HCT116 (cell line): ENCODE measurements around the gene FRS2. TPM values are rescaled to one million over a fixed set of nuclear protein-coding genes. Genes with fewer than 3 reads are reported as not detected.

Source experiments
- ATAC-seq: fragments of 200-7000 bp; cut with Tn5 transposase; 2 replicates; pipeline ENCODE4 v1.9.1; 2020; ENCODE audit warnings: mild to moderate bottlenecking, moderate library complexity
- BruUV-seq: library from RNA; stranded (reverse); fragments of 400-500 nt; replicated peaks from 2 replicates; lab custom pipeline; 2021; lab: Mats Ljungman, UMichigan
- CTCF ChIA-PET: fragments of 300-600 bp; sonication (Branson Sonifier 250); formaldehyde crosslinking; loops from one replicate; lab custom pipeline; 2021; ENCODE audit warnings: antibody characterized with exemption; lab: Charles Lee
- POLR2A ChIA-PET: fragments of 300-600, 350-600 bp; sonication (Branson Sonifier 250); formaldehyde crosslinking; loops from one replicate; lab custom pipeline; 2021; ENCODE audit warnings: antibody characterized with exemption; lab: Charles Lee
- RAD21 ChIA-PET, 2 experiments: fragments of 300-600 bp; sonication (Branson Sonifier 250); formaldehyde crosslinking; loops; one replicate each; lab custom pipeline; 2023; ENCODE audit warnings: low total read pairs in 2 of 2; ENCODE audit not compliant: uncharacterized antibody in 2 of 2, unreplicated experiment in 2 of 2, low non-redundant PET in 1 of 2; lab: Charles Lee
- DNase-seq: peaks from one replicate; pipeline ENCODE4 v3.0.0-alpha.2; 2010; ENCODE audit warnings: low read depth, low spot score
- H2AFZ ChIP-seq: fragments of 200-600 bp; shearing (Covaris generic), sonication (generic); 2 replicates; pipeline ENCODE4 v1.6.1; 2017; ENCODE audit warnings: low read depth, mixed run types, mixed read lengths, antibody characterized with exemption, low read length; ENCODE audit not compliant: poor library complexity, severe bottlenecking
- H3K27ac ChIP-seq: 2 replicates; pipeline ENCODE4 v1.5.1; 2012; ENCODE audit warnings: low read depth, low read length
- H3K27me3 ChIP-seq: fragments of 200-600 bp; sonication (generic); 2 replicates; pipeline ENCODE4 v1.6.1; 2016; ENCODE audit warnings: mixed run types, low read length, mixed read lengths; ENCODE audit not compliant: insufficient read depth
- H3K36me3 ChIP-seq, 2 experiments: fragments of 200-500 bp in 1 of 2; fragments of 200-600 bp in 1 of 2; sonication (Bioruptor generic) in 1 of 2; sonication (generic) in 1 of 2; 2 replicates each; pipeline versions ENCODE4 v1.5.1 to v1.6.1; 2014 to 2016; ENCODE audit warnings: low read length in 2 of 2, inconsistent platforms in 1 of 2, mixed read lengths in 1 of 2, mixed run types in 1 of 2; ENCODE audit not compliant: insufficient read depth in 2 of 2, control insufficient read depth in 1 of 2
- H3K4me1 ChIP-seq, 2 experiments: fragments of 200-600 bp in 1 of 2; sonication (generic) in 1 of 2; 2 replicates each; pipeline versions ENCODE4 v1.5.1 to v1.6.1; 2012 to 2017; ENCODE audit warnings: low read length in 2 of 2, inconsistent platforms in 1 of 2, mild to moderate bottlenecking in 1 of 2, mixed read lengths in 1 of 2, mixed run types in 1 of 2, moderate library complexity in 1 of 2; ENCODE audit not compliant: insufficient read depth in 2 of 2, control insufficient read depth in 1 of 2
- H3K4me2 ChIP-seq: fragments of 200-600 bp; sonication (generic); 2 replicates; pipeline ENCODE4 v1.6.1; 2017; ENCODE audit warnings: mixed run types, low read length, mixed read lengths
- H3K4me3 ChIP-seq, 2 experiments: fragments of 200-600 bp in 1 of 2; sonication (generic) in 1 of 2; replicated peaks in 1 of 2; 2 replicates each; pipeline ENCODE4 v1.5.1; 2011 to 2016; ENCODE audit warnings: low read length in 2 of 2, control low read depth in 1 of 2, low read depth in 1 of 2, mild to moderate bottlenecking in 1 of 2, mixed read lengths in 1 of 2, mixed run types in 1 of 2
- H3K79me2 ChIP-seq: fragments of 200-600 bp; sonication (generic); 2 replicates; pipeline ENCODE4 v1.6.1; 2017; ENCODE audit warnings: mild to moderate bottlenecking, mixed run types, low read length, moderate library complexity, mixed read lengths; ENCODE audit not compliant: insufficient read depth
- H3K9ac ChIP-seq: fragments of 200-600 bp; sonication (generic); 2 replicates; pipeline ENCODE4 v1.6.1; 2016; ENCODE audit warnings: low read length, mixed read lengths
- H3K9me2 ChIP-seq: fragments of 200-600 bp; sonication (generic), shearing (Covaris generic); 2 replicates; pipeline ENCODE4 v1.6.1; 2017; ENCODE audit warnings: mixed run types, mild to moderate bottlenecking, moderate library complexity; ENCODE audit not compliant: insufficient read depth
- H3K9me3 ChIP-seq, 2 experiments: fragments of 200-500 bp in 1 of 2; fragments of 200-600 bp in 1 of 2; sonication (Bioruptor generic) in 1 of 2; sonication (generic) in 1 of 2; 2 replicates each; pipeline ENCODE4 v1.6.1; 2014 to 2017; ENCODE audit warnings: low read length in 2 of 2, mixed read lengths in 2 of 2, inconsistent platforms in 1 of 2, low read depth in 1 of 2, mild to moderate bottlenecking in 1 of 2, mixed run types in 1 of 2, moderate library complexity in 1 of 2; ENCODE audit not compliant: control insufficient read depth in 1 of 2, insufficient read depth in 1 of 2
- H4K20me1 ChIP-seq: fragments of 200-600 bp; sonication (generic), shearing (Covaris generic); 2 replicates; pipeline ENCODE4 v1.6.1; 2017; ENCODE audit warnings: mixed run types, mild to moderate bottlenecking, moderate library complexity; ENCODE audit not compliant: insufficient read depth
- ATF3 ChIP-seq: IDR thresholded peaks from 2 replicates; pipeline ENCODE4 v1.6.1; 2012
- CBX3 ChIP-seq: IDR thresholded peaks from 2 replicates; pipeline ENCODE4 v1.6.1; 2012; ENCODE audit warnings: low read depth
- CEBPB ChIP-seq: IDR thresholded peaks from 2 replicates; pipeline ENCODE4 v1.6.1; 2012; ENCODE audit warnings: low read depth
- CTCF ChIP-seq, 3 experiments: fragments of 200-600 bp in 1 of 3; sonication (generic) in 1 of 3; IDR thresholded peaks in 2 of 3; conservative IDR thresholded peaks in 1 of 3; 2 replicates each; pipeline ENCODE4 v1.5.1; 2012 to 2017; ENCODE audit warnings: low read depth in 2 of 3, low read length in 2 of 3, antibody characterized with exemption in 1 of 3, borderline replicate concordance in 1 of 3, control low read depth in 1 of 3, mild to moderate bottlenecking in 1 of 3, mixed read lengths in 1 of 3, mixed run types in 1 of 3, moderate library complexity in 1 of 3; ENCODE audit not compliant: insufficient read depth in 1 of 3
- EGR1 ChIP-seq: IDR thresholded peaks from 2 replicates; pipeline ENCODE4 v1.6.1; 2012; ENCODE audit warnings: low read depth
- EZH2 ChIP-seq: fragments of 200-600 bp; sonication (generic); IDR thresholded peaks from 2 replicates; pipeline ENCODE4 v1.6.1; 2017; ENCODE audit warnings: antibody characterized with exemption, mixed run types
- EZH2phosphoT487 ChIP-seq: fragments of 200-600 bp; IDR thresholded peaks from 2 replicates; pipeline ENCODE4 v1.6.1; 2018; ENCODE audit warnings: antibody characterized with exemption, borderline replicate concordance
- FOSL1 ChIP-seq: IDR thresholded peaks from 2 replicates; pipeline ENCODE4 v1.6.1; 2012; ENCODE audit warnings: low read depth
- JUND ChIP-seq: IDR thresholded peaks from 2 replicates; pipeline ENCODE4 v1.6.1; 2012
- MAX ChIP-seq: IDR thresholded peaks from 2 replicates; pipeline ENCODE4 v1.6.1; 2012
- POLR2A ChIP-seq: IDR thresholded peaks from 2 replicates; pipeline ENCODE4 v1.7.0; 2011; ENCODE audit warnings: borderline replicate concordance; ENCODE audit not compliant: insufficient read depth, insufficient read length; ENCODE audit errors: extremely low read depth
- POLR2AphosphoS5 ChIP-seq: IDR thresholded peaks from 2 replicates; pipeline ENCODE4 v1.6.1; 2011; ENCODE audit warnings: mild to moderate bottlenecking, low read depth, low read length, moderate library complexity
- REST ChIP-seq: IDR thresholded peaks from 2 replicates; pipeline ENCODE4 v1.6.1; 2012; ENCODE audit warnings: low read depth
- SIN3A ChIP-seq: IDR thresholded peaks from 2 replicates; pipeline ENCODE4 v1.6.1; 2012; ENCODE audit warnings: low read depth
- SP1 ChIP-seq: IDR thresholded peaks from 2 replicates; pipeline ENCODE4 v1.6.1; 2012; ENCODE audit warnings: low read depth
- SRF ChIP-seq: IDR thresholded peaks from 2 replicates; pipeline ENCODE4 v1.6.1; 2012; ENCODE audit warnings: low read depth
- YY1 ChIP-seq: IDR thresholded peaks from 2 replicates; pipeline ENCODE4 v1.6.1; 2011; ENCODE audit warnings: low read length, low read depth, moderate library complexity, mild to moderate bottlenecking; ENCODE audit not compliant: insufficient replicate concordance; ENCODE audit errors: extremely low read depth
- ZBTB33 ChIP-seq: IDR thresholded peaks from 2 replicates; pipeline ENCODE4 v1.6.1; 2011; ENCODE audit warnings: mild to moderate bottlenecking, low read length, moderate library complexity; ENCODE audit not compliant: insufficient replicate concordance; ENCODE audit errors: extremely low read depth
- ZFX ChIP-seq: fragments of 450-650 bp; IDR thresholded peaks from 2 replicates; pipeline ENCODE4 v1.6.1; 2017
- ZNF274 ChIP-seq: fragments of 200-500 bp; sonication (Bioruptor generic); IDR thresholded peaks from 2 replicates; pipeline ENCODE4 v1.6.1; 2014; ENCODE audit warnings: mild to moderate bottlenecking, low read depth, low read length, inconsistent platforms
- intact Hi-C: fragments of 100-400 bp; cut with micrococcal nuclease; formaldehyde crosslinking; loops from 2 replicates; pipeline ENCODE4 v1.10.0; 2022
- total RNA-seq: library from RNA; stranded (reverse); gene quantifications from one replicate; pipeline ENCODE4 v1.2.1, GENCODE V29; 2021; ENCODE audit not compliant: unreplicated experiment

FRS2 gene
- total RNA-seq, 1 experiment from 2014 or later = 14.7 TPM

GRCh38 chr12:69471076-69471430 lies 865 bp downstream of the FRS2 start:
- Histone ChIP-seq H3K27ac (peak overlapping the region; percentile 70; the same call in 1 of the 2 replicates), H3K9me3 (no peaks in the 10 kb centered on the region), H2AFZ (no peak overlapping the region), H3K79me2 (peaks cover 57% of the 10 kb centered on the region), H3K4me2 (peak overlapping the region; percentile 82), H3K4me1 (peaks cover 8 to 10% of the 10 kb centered on the region in 2 experiments; a peak in 3 of 4 replicates), H3K27me3 (no peaks in the 10 kb centered on the region), H3K9ac (peak overlapping the region; percentile 84), H3K36me3 (no peaks in the 10 kb centered on the region), H4K20me1 (peaks cover 19% of the 10 kb centered on the region; the same call in 1 of the 2 replicates), H3K4me3 (peak overlapping the region; percentile 78 to 87), H3K9me2 (no peaks in the 10 kb centered on the region)
- TF ChIP-seq SIN3A (no peak), REST (no peak), POLR2AphosphoS5 (no peak), SRF (no peak), YY1 (no peak), CBX3 (no peak), EGR1 (no peak), ZNF274 (no peak), JUND (no peak), ZBTB33 (no peak), EZH2 (no peak), FOSL1 (no peak), MAX (no peak), POLR2A (no peak), SP1 (no peak), ZFX (no peak), CEBPB (no peak), EZH2phosphoT487 (no peak), CTCF (IDR thresholded peaks at IDR 0.05 in 2 of 3, conservative IDR thresholded peaks at IDR 0.05 in 1 of 3; ENCODE audit: borderline replicate concordance in 1 of 3, insufficient read depth in 1 of 3, low read depth in 2 of 3, low read length in 2 of 3) (no peak), ATF3 (no peak)
- ChIA-PET POLR2A (no interaction called here), RAD21 (no interaction called here), CTCF (interaction anchor here (1.4 kb wide), 1 partner anchor 100 kb away, joined by 13 read pairs; no protein-coding TSS in a partner anchor)
- intact Hi-C loops = loop anchor here (2.0 kb wide), 2 partner anchors 100 to 268 kb away; partner anchors contain the start of gene RAB3IP
- no TSS peak for BruUV-seq
- ATAC-seq (no peak), DNase-seq (no peak)
